Muscle of leg (tissue), 11 donors: ENCODE results near the gene FIGNL2. TPM values are rescaled to one million over a fixed set of nuclear protein-coding genes. Genes with fewer than 3 reads are reported as not detected.
A peak's percentile ranks its signal among the peaks of the same experiment; 100 is the strongest.
"Not testable (repeated sequence)": the region's sequence is repeated elsewhere in the genome, so short reads cannot be mapped to it uniquely, and the experiment has no call there.

Experiments used
- DNase-seq: peaks from one replicate; pipeline ENCODE4 v3.0.0; 2013
- H3K27ac ChIP-seq: one replicate; pipeline ENCODE4 v1.5.1; 2013; ENCODE audit warnings: mild to moderate bottlenecking, low read length, control low read depth
- H3K27me3 ChIP-seq: one replicate; pipeline ENCODE4 v1.6.1; 2013; ENCODE audit warnings: low read length; ENCODE audit not compliant: control insufficient read depth, insufficient read depth
- H3K36me3 ChIP-seq: one replicate; pipeline ENCODE4 v1.6.1; 2013; ENCODE audit warnings: low read length; ENCODE audit not compliant: control insufficient read depth, insufficient read depth
- H3K4me1 ChIP-seq: one replicate; pipeline ENCODE4 v1.6.1; 2013; ENCODE audit warnings: low read length; ENCODE audit not compliant: control insufficient read depth, insufficient read depth
- H3K4me3 ChIP-seq: one replicate; pipeline ENCODE4 v1.5.1; 2013; ENCODE audit warnings: low read length, control low read depth
- H3K9me3 ChIP-seq: replicated peaks from 2 replicates; pipeline ENCODE4 v1.6.1; 2013; ENCODE audit warnings: low read depth, low read length; ENCODE audit not compliant: control insufficient read depth
- WGBS: methylation state at CpG from one replicate; pipeline ENCODE4 v1.1.5; 2013; ENCODE audit warnings: missing lambda C conversion rate; ENCODE audit not compliant: insufficient coverage; 5-methylcytosine and 5-hydroxymethylcytosine counted together
- polyA plus RNA-seq, 8 donors: library from polyadenylated mRNA; unstranded; fragments of 120-200 nt; gene quantifications; one replicate each; pipeline versions ENCODE4 v1.2.1 to v1.2.3, GENCODE V29; 2013; ENCODE audit warnings: inconsistent platforms in 1 of 8, low replicate concordance in 1 of 8; ENCODE audit not compliant: insufficient read length in 8 of 8, insufficient read depth in 1 of 8
- total RNA-seq: library from RNA; stranded (reverse); fragments of 120-200 nt; gene quantifications from one replicate; pipeline ENCODE4 v1.2.4, GENCODE V29; 2013

The FIGNL2 gene
- total and polyA plus RNA-seq, 9 donors: 0.90 to 1.7 (median 1.5) TPM

DNA sequence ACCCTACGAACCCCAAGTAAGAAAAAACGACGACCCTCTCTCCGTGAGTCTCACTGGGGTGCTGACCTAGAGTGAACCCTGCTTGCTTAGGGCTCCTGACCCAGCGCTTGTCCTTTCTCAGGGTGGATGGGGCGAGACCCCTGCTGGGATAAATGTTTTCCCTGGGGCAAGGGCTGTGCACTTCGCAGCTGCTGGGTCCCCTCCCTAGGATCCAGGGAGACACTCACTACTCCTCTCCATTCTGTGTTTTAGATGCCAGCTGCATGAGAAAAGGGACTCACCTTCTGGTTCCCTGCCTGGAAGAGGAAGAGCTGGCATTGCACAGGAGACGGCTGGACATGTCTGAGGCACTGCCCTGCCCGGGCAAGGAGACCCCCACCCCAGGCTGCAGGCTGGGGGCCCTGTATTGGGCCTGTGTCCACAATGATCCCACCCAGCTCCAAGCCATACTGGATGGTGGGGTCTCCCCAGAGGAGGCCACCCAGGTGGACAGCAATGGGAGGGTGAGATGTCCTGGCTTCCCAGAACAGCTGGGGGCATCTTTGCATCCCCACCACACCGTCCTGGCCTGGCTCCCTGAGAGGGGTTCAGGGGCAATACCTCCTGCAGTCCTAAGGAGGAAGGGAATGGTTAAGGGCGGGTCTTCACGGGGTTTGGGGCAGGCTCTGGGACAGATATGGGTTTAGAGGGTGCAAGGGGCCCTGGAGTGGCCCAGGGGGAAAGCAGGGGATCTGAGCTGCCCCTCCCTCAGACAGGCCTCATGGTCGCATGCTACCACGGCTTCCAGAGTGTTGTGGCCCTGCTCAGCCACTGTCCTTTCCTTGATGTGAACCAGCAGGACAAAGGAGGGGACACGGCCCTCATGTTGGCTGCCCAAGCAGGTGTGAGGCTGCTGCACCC lies 40.0 kb upstream of the FIGNL2 start:
- WGBS: 66% methylated on average over 5 of the region's 15 CpGs
- Histone ChIP-seq H3K27me3 (peaks cover 3% of the 10 kb centered on the region), H3K4me3 (no peak overlapping the region), H3K27ac (no peak overlapping the region), H3K4me1 (peaks cover 18% of the 10 kb centered on the region), H3K36me3 (no peaks in the 10 kb centered on the region), H3K9me3 (no peaks in the 10 kb centered on the region)
- peak; percentile 11 for DNase-seq

DNA sequence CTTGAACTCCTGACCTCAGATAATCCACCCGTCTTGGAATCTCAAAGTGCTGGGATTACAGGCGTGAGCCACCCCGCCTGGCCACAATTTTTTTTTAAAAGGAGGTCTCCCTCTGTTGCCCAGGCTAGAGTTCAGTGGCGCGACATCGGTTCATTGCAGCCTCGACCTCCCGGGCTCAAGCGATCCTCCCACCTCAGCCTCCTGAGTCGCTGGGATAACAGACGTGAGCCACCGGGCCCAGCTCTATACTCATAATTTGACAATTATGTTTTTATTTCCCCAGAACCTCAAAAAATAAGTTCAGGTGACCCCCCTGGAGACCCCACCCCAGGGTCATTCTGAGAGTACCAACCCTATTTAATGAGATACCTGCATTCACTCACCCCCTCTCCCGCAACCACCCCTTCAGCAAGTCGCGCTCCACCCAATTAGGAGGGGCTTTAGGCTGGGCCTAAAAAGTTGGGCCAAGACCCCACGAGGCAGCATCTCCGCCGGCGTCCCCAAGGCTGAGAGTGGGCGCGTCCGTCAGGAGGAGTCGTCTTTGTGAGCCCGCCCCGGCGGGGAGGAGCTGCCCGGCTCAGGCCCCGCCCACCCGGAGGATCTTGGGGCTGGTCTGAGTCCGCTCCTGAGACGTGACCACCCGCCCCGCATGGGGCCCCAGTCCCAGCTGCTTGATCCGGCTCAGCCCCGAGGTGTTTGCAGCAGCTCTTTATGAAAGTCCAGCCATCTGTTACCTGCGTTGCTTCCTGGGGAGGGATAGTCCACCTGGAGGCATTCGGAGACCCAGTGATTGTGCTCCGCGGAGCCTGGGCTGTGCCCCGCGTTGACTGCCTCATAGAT lies 39.2 kb upstream of the FIGNL2 start, which contains the start of gene ANKRD33:
TSS of gene ANKRD33 (plus strand) at position 628 of the 840 bp plus-strand sequence. CDS start at position 712, 84 bp downstream.
- H3K9me3 ChIP-seq: no peaks in the 10 kb centered on the region
- WGBS: 49% methylated on average over 38 of the region's 41 CpGs
- peaks cover 18% of the 10 kb centered on the region for H3K4me1 ChIP-seq
- H3K4me3 ChIP-seq: no peak within 1 kb of the TSS
- no peak within 1 kb of the TSS for H3K27ac ChIP-seq
- H3K27me3 ChIP-seq: peaks cover 3% of the 10 kb centered on the region
- H3K36me3 ChIP-seq: no peaks in the 10 kb centered on the region
- DNase-seq: peak; percentile 65

DNA sequence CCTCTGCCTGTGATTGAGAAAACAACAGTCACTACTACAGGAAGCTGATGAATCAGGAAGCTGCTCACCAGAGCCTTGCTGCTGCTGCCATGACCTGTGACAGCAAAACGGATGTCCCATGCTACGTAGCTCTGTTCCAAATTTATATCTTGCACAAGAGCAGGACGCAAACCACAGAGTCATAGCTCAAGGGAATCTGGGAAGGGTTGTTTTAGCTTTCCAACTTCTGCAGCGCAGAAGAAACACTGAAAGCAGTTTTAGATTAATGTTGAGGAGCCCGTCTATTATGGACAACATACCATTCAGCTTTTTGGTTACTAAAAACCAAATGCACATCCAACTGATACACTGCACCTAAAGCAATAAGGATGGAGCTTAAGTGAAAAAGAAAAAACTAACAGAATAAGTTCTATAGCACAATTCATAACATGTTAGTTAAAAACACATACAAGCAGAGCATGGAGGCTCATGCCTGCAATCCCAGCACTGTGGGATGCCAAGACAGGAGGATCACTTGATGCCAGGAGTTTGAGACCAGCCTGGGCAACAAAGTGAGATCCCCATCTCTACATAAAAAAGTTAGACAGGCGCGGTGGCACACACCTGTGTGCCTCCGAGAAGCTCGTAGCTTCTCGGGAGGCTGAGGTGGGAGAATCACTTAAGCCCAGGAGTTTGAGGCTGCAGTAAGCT lies 37.6 kb upstream of the FIGNL2 start:
- H3K27me3 ChIP-seq: peaks cover 3% of the 10 kb centered on the region
- no CpG with 5 or more reads among the region's 10 CpGs for WGBS
- H3K9me3 ChIP-seq: no peaks in the 10 kb centered on the region
- H3K36me3 ChIP-seq: no peaks in the 10 kb centered on the region
- peak overlapping the region; percentile 80 for H3K27ac ChIP-seq
- peaks cover 18% of the 10 kb centered on the region for H3K4me1 ChIP-seq
- DNase-seq: peak; percentile 96
- H3K4me3 ChIP-seq: no peak overlapping the region

DNA sequence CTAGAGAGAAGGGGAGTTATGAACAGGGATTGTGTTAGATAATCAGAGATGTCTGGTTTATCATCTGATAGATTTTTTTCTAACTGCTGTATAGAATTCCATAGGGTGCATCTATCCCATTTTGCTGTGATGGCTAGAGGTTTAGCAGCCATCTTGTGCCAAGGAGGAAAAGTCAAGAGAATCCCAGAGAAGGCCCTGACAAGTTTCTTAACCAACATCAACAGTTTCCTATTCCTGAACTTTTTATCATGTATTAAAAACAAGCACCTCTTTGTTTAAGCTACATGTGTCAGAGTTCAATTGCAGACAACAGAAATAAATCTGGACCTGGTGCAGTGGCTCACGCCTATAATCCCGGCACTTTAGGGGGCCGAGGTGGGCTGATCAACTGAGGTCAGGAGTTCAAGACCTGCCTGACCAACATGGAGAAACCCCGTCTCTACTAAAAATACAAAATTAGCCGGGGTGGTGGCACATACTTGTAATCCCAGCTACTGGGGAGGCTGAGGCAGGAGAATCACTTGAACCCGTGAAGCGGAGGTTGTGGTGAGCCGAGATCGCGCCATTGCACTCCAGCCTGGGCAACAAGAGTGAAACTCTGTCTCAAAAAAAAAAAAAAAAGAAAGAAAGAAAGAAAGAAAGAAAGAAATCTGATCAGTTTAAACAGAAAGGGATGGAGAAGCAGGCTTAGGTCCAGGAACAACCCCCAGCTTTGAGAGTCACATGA lies 36.9 kb upstream of the FIGNL2 start:
- Histone ChIP-seq H3K4me1 (peaks cover 18% of the 10 kb centered on the region), H3K27ac (peak overlapping the region; percentile 80)
- not testable (repeated sequence) for H3K4me3 ChIP-seq, H3K27me3 ChIP-seq, H3K9me3 ChIP-seq, H3K36me3 ChIP-seq, DNase-seq
- 75% methylated on average over 6 of the region's 10 CpGs for WGBS

DNA sequence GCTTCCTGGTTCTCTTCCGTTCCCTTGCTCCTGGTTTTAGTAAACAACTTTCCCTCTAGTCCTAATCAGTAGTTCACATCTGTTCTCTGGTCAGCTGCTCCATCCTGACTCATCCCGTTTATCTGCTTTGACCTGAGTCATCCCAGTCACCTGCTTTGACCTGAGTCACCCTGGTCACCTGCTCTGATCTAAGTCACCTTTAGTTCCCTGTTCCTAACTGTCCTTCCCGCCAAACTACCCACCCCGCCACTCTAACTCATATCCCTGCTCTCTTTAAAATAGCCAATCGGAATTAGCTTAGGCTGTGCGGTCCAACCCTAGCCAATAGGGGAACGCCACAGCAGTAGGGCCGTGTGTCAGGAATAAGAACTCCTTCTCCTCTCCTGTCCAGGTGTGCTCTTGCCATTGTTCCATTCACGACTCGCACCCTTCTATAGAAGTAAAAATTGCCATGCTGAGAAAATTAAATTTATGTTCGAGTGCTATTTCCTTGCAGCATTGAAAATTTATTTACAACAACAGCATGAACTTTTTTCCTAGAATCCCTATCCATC lies 36.2 kb upstream of the FIGNL2 start:
- no peak overlapping the region for H3K27ac ChIP-seq
- H3K4me1 ChIP-seq: peaks cover 18% of the 10 kb centered on the region
- no peak overlapping the region for H3K4me3 ChIP-seq
- H3K36me3 ChIP-seq: no peaks in the 10 kb centered on the region
- no peak for DNase-seq
- peaks cover 3% of the 10 kb centered on the region for H3K27me3 ChIP-seq
- no peaks in the 10 kb centered on the region for H3K9me3 ChIP-seq
- 89% methylated on average over 8 of the region's 11 CpGs for WGBS

DNA sequence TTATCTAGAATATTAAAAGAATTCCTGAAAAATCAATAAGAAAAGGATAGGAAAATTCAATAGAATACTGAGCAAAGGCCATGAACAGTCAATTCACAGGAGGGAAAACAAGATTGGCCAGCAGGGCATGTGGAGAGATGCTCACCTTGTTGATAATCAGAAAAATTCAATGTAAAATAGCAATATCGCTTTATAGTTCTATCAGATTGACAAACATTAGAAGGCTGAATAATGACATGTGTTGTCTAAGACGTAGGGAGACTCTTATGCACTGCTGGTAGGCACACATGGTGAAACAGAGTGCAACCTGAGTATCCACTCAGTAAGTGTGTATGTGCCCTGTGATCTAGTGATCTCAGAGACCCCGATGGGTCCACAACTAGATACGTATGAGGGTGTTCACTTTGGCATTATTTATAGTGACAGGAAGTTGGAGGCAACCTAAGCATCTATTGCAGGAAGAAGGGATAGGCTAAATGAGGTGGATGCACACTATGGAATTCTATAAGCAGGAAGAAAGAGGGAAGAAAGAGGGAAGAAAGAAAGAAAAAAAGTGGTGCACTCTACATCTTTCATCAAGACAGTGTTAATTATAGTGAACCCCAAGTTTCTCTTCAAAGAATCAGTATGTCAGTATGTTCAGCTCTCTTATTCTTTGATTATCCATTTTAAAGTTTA lies 35.6 kb upstream of the FIGNL2 start:
- H3K27me3 ChIP-seq: peaks cover 3% of the 10 kb centered on the region
- no peaks in the 10 kb centered on the region for H3K9me3 ChIP-seq
- no peak for DNase-seq
- WGBS: 81% methylated on average over 4 of the region's 4 CpGs
- H3K36me3 ChIP-seq: no peaks in the 10 kb centered on the region
- no peak overlapping the region for H3K27ac ChIP-seq
- no peak overlapping the region for H3K4me3 ChIP-seq
- H3K4me1 ChIP-seq: peaks cover 12% of the 10 kb centered on the region

DNA sequence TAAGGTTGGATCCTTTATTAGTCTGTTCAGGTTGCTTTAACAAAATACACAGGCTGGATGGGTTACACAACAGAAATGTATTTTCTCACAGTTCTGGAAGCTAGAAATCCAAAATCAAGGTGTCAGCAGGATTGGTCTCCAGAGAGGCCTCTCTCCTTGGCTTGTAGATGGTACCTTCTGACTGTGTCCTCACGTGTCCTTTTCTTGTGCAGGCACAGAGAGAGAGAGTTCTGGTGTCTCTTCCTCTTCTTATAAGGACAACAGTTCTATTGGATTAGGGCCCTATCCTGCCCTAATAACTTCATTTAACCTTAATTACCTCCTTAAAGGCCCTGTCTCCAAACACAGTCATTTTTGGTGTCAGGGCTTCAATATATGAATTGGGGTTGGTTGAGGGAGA lies 34.8 kb upstream of the FIGNL2 start:
- no CpG with 5 or more reads among the region's 1 CpG for WGBS
- H3K36me3 ChIP-seq: no peaks in the 10 kb centered on the region
- H3K9me3 ChIP-seq: no peaks in the 10 kb centered on the region

DNA sequence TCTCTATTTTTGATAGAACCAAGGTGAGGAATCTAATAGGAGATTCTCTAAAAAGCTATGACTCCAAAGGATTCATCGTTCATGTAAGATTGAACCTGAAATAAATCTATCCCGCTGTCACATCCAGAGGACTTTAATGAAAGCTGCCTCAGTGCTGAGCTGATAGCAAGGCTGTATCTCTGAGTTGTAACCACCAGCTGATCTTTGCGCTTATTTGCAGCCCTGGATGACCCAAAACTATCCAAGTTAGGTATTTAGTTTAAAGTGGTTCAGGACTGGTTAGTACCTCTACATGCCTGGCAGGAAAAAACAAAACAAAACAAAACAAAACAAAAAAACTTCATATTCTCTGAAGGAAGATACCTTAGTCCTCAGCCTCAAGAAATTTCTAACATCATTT lies 30.6 kb upstream of the FIGNL2 start:
- no peak for DNase-seq
- H3K4me1 ChIP-seq: no peaks in the 10 kb centered on the region
- no CpG with 5 or more reads among the region's 3 CpGs for WGBS

More for the DNA sequence above, 34.8 kb upstream of the FIGNL2 start:
- peaks cover 3% of the 10 kb centered on the region for H3K27me3 ChIP-seq
- no peak overlapping the region for H3K27ac ChIP-seq
- DNase-seq: no peak
- peaks cover 10% of the 10 kb centered on the region for H3K4me1 ChIP-seq
- H3K4me3 ChIP-seq: no peak overlapping the region

DNA sequence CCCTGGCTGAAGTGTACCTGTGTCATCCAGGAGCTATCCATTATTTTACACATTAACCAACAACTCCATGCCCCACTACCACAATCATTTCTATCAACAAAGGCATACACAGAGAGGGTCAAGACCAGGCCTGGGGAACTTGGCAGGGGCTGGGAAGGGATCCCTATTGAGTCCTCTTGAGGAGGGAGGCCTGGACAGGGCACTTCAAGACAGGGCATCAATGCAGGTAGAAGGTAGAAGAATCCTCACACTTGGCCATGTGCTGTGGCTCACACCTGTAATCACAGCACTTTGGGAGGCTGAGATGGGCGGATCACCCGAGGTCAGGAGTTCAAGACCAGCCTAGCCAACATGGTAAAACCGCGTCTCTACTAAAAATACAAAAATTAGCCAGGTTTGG lies 26.0 kb upstream of the FIGNL2 start:
- no peaks in the 10 kb centered on the region for H3K36me3 ChIP-seq
- H3K9me3 ChIP-seq: no peaks in the 10 kb centered on the region
- 93% methylated on average over 4 of the region's 4 CpGs for WGBS
- peaks cover 16% of the 10 kb centered on the region for H3K27me3 ChIP-seq
- no peak for DNase-seq
- peaks cover 8% of the 10 kb centered on the region for H3K4me1 ChIP-seq
- H3K27ac ChIP-seq: no peak overlapping the region
- no peak overlapping the region for H3K4me3 ChIP-seq

More for the DNA sequence above, 30.6 kb upstream of the FIGNL2 start:
- no peaks in the 10 kb centered on the region for H3K27me3 ChIP-seq
- H3K27ac ChIP-seq: no peak overlapping the region
- H3K9me3 ChIP-seq: no peaks in the 10 kb centered on the region
- H3K36me3 ChIP-seq: no peaks in the 10 kb centered on the region
- no peak overlapping the region for H3K4me3 ChIP-seq
